Astrocyte (in vitro differentiated cells and primary cell): ENCODE results near the gene CLN3. TPM values are rescaled to one million over a fixed set of nuclear protein-coding genes. Genes with fewer than 3 reads are reported as not detected.

Experiments used
- DNase-seq: peaks from one replicate; pipeline ENCODE4 v3.0.0-alpha.2; 2010; ENCODE audit warnings: low read depth
- FAIRE-seq: peaks from 2 replicates; lab custom pipeline; 2011; peaks lifted over from hg19 to GRCh38; lab: Jason Lieb, UNC
- H2AFZ ChIP-seq: 2 replicates; pipeline ENCODE4 v1.6.0; 2012; ENCODE audit warnings: low read depth, low read length, inconsistent platforms
- H3K27ac ChIP-seq: 2 replicates; pipeline ENCODE4 v1.5.1; 2011; ENCODE audit warnings: low read depth, low read length, inconsistent platforms
- H3K27me3 ChIP-seq: 2 replicates; pipeline ENCODE4 v1.6.0; 2011; ENCODE audit warnings: low read length, inconsistent platforms; ENCODE audit not compliant: insufficient read depth
- H3K36me3 ChIP-seq: 2 replicates; pipeline ENCODE4 v1.5.1; 2011; ENCODE audit warnings: low read length, inconsistent platforms; ENCODE audit not compliant: insufficient read depth
- H3K4me1 ChIP-seq: 2 replicates; pipeline ENCODE4 v1.5.1; 2011; ENCODE audit warnings: low read length, inconsistent platforms; ENCODE audit not compliant: insufficient read depth
- H3K4me2 ChIP-seq: 2 replicates; pipeline ENCODE4 v1.6.0; 2012; ENCODE audit warnings: low read length, inconsistent platforms
- H3K4me3 ChIP-seq: 2 replicates; pipeline ENCODE4 v1.5.1; 2011; ENCODE audit warnings: low read depth, mild to moderate bottlenecking, low read length, inconsistent platforms; ENCODE audit not compliant: insufficient read depth
- H3K79me2 ChIP-seq: 2 replicates; pipeline ENCODE4 v1.6.0; 2012; ENCODE audit warnings: mild to moderate bottlenecking, low read length, inconsistent platforms; ENCODE audit not compliant: insufficient read depth
- H3K9ac ChIP-seq: 2 replicates; pipeline ENCODE4 v1.6.0; 2012; ENCODE audit warnings: mild to moderate bottlenecking, low read length, inconsistent platforms
- H3K9me3 ChIP-seq: 2 replicates; pipeline ENCODE4 v1.5.1; 2012; ENCODE audit warnings: low read depth, mild to moderate bottlenecking, low read length, inconsistent platforms; ENCODE audit not compliant: insufficient read depth
- H4K20me1 ChIP-seq: 2 replicates; pipeline ENCODE4 v1.6.0; 2012; ENCODE audit warnings: low read length, inconsistent platforms; ENCODE audit not compliant: insufficient read depth
- H3K27ac Mint-ChIP-seq: one replicate; pipeline ENCODE4 v1.8.0; 2021; ENCODE audit warnings: mild to moderate bottlenecking, mixed read lengths; ENCODE audit not compliant: unreplicated experiment
- H3K27me3 Mint-ChIP-seq: one replicate; pipeline ENCODE4 v1.8.0; 2021; ENCODE audit warnings: low read depth, mixed read lengths; ENCODE audit not compliant: unreplicated experiment
- H3K36me3 Mint-ChIP-seq: one replicate; pipeline ENCODE4 v1.8.0; 2021; ENCODE audit warnings: low read depth, mixed read lengths; ENCODE audit not compliant: unreplicated experiment
- H3K4me1 Mint-ChIP-seq: one replicate; pipeline ENCODE4 v1.8.0; 2021; ENCODE audit warnings: low read depth, mixed read lengths; ENCODE audit not compliant: unreplicated experiment
- H3K4me3 Mint-ChIP-seq: one replicate; pipeline ENCODE4 v1.8.0; 2021; ENCODE audit warnings: mild to moderate bottlenecking, moderate library complexity, mixed read lengths; ENCODE audit not compliant: unreplicated experiment
- H3K9me3 Mint-ChIP-seq: one replicate; pipeline ENCODE4 v1.8.0; 2021; ENCODE audit warnings: mild to moderate bottlenecking, mixed read lengths; ENCODE audit not compliant: unreplicated experiment
- CTCF ChIP-seq: IDR thresholded peaks from 2 replicates; pipeline ENCODE4 v1.5.1; 2011; ENCODE audit warnings: low read depth, mild to moderate bottlenecking, inconsistent platforms, low read length, moderate library complexity; ENCODE audit not compliant: insufficient read depth
- EZH2 ChIP-seq: IDR thresholded peaks from 2 replicates; pipeline ENCODE4 v1.6.1; 2012; ENCODE audit warnings: mild to moderate bottlenecking, low read length, inconsistent platforms; ENCODE audit not compliant: insufficient read depth
- total RNA-seq: library from RNA; stranded (reverse); gene quantifications from 2 replicates; pipeline ENCODE4 v1.2.1, GENCODE V29; 2021

The CLN3 gene
- total RNA-seq, 1 donor from 2014 or later = 26.0 TPM

- peaks cover 8% of the 10 kb centered on the region for H3K4me1 Mint-ChIP-seq
- no peaks in the 10 kb centered on the region for H4K20me1 ChIP-seq
- TF ChIP-seq CTCF (no peak), EZH2 (no peak)
- H3K27ac Mint-ChIP-seq = no peak overlapping the region
- peak overlapping the region; percentile 73 for H3K4me3 Mint-ChIP-seq
- peaks cover 5% of the 10 kb centered on the region for H3K27me3 Mint-ChIP-seq
- no peak overlapping the region for H3K4me3 ChIP-seq
- no peaks in the 10 kb centered on the region for H3K9me3 ChIP-seq
- no peaks in the 10 kb centered on the region for H3K36me3 ChIP-seq
- peak overlapping the region; percentile 70 for H3K4me2 ChIP-seq
- DNase-seq = no peak
- H3K79me2 ChIP-seq = peaks cover 4% of the 10 kb centered on the region
- H3K4me1 ChIP-seq = no peaks in the 10 kb centered on the region
- peaks cover 5% of the 10 kb centered on the region for H3K9me3 Mint-ChIP-seq
- H2AFZ ChIP-seq = peak overlapping the region; percentile 23
- H3K27me3 ChIP-seq = no peaks in the 10 kb centered on the region
- H3K27ac ChIP-seq = no peak overlapping the region
- no peak for FAIRE-seq
- no peak overlapping the region for H3K9ac ChIP-seq
- H3K36me3 Mint-ChIP-seq = peaks cover 17% of the 10 kb centered on the region
Measured at GRCh38 chr16:28537076-28537475, 45.2 kb upstream of the CLN3 start.

GRCh38 chr16:28534542-28535373, 42.9 kb upstream of the CLN3 start:
- H3K27me3 Mint-ChIP-seq = peaks cover 5% of the 10 kb centered on the region
- peak overlapping the region; percentile 37 for H3K4me3 Mint-ChIP-seq
- peaks cover 8% of the 10 kb centered on the region for H3K4me1 Mint-ChIP-seq
- Histone ChIP-seq H3K4me2 (no peak overlapping the region), H4K20me1 (no peaks in the 10 kb centered on the region), H3K27ac (no peak overlapping the region), H3K27me3 (no peaks in the 10 kb centered on the region), H3K9me3 (no peaks in the 10 kb centered on the region), H3K4me3 (no peak overlapping the region), H3K79me2 (peaks cover 4% of the 10 kb centered on the region), H2AFZ (no peak overlapping the region), H3K36me3 (no peaks in the 10 kb centered on the region), H3K4me1 (no peaks in the 10 kb centered on the region), H3K9ac (no peak overlapping the region)
- no peak overlapping the region for H3K27ac Mint-ChIP-seq
- FAIRE-seq (no peak), DNase-seq (no peak)
- TF ChIP-seq EZH2 = no peak
- TF ChIP-seq CTCF = no peak
- H3K9me3 Mint-ChIP-seq = peaks cover 5% of the 10 kb centered on the region
- H3K36me3 Mint-ChIP-seq = peaks cover 17% of the 10 kb centered on the region
